Osteocyte (in vitro differentiated cells): ENCODE data around the gene LHFPL5. TPM values are rescaled to one million over a fixed set of nuclear protein-coding genes. Genes with fewer than 3 reads are reported as not detected.

Experiments
- DNase-seq: peaks from one replicate; pipeline ENCODE4 v3.0.0; 2021; ENCODE audit warnings: mixed read lengths; ENCODE audit not compliant: unreplicated experiment; ENCODE audit errors: extremely low spot score
- H3K27ac Mint-ChIP-seq: one replicate; pipeline ENCODE4 v1.8.0; 2021; ENCODE audit warnings: mild to moderate bottlenecking, mixed read lengths; ENCODE audit not compliant: unreplicated experiment
- H3K27me3 Mint-ChIP-seq: one replicate; pipeline ENCODE4 v1.8.0; 2021; ENCODE audit warnings: mixed read lengths; ENCODE audit not compliant: unreplicated experiment
- H3K36me3 Mint-ChIP-seq: one replicate; pipeline ENCODE4 v1.8.0; 2021; ENCODE audit warnings: mixed read lengths; ENCODE audit not compliant: unreplicated experiment
- H3K4me1 Mint-ChIP-seq: one replicate; pipeline ENCODE4 v1.8.0; 2021; ENCODE audit warnings: mixed read lengths; ENCODE audit not compliant: unreplicated experiment
- H3K4me3 Mint-ChIP-seq: one replicate; pipeline ENCODE4 v1.8.0; 2021; ENCODE audit warnings: mild to moderate bottlenecking, moderate library complexity, mixed read lengths; ENCODE audit not compliant: unreplicated experiment
- H3K9me3 Mint-ChIP-seq: one replicate; pipeline ENCODE4 v1.8.0; 2021; ENCODE audit warnings: mixed read lengths; ENCODE audit not compliant: unreplicated experiment
- CTCF ChIP-seq: fragments of 200-600 bp; sonication (generic); IDR thresholded peaks from 2 replicates; pipeline ENCODE4 v1.5.0; 2021; ENCODE audit warnings: antibody characterized with exemption, mild to moderate bottlenecking, moderate library complexity
- long read RNA-seq: library from polyadenylated mRNA; unstranded; transcript quantifications from one replicate; pipeline ENCODE4 v2.0.0, GENCODE V29; 2021
- total RNA-seq: library from RNA; stranded (reverse); gene quantifications from 2 replicates; pipeline ENCODE4 v1.2.1, GENCODE V29; 2021

The LHFPL5 gene
- not detected in 2 replicates for total RNA-seq
- long read RNA-seq: 0 reads

- Mint-ChIP-seq H3K27me3 (peaks cover 4% of the 10 kb centered on the region), H3K27ac (no peak within 1 kb of the TSS), H3K4me3 (peak within 1 kb of the TSS; percentile 60), H3K36me3 (no peaks in the 10 kb centered on the region), H3K4me1 (peaks cover 2% of the 10 kb centered on the region), H3K9me3 (no peaks in the 10 kb centered on the region)
- no peak for DNase-seq
- TF ChIP-seq CTCF: no peak
These were observed at the start of gene LHFPL5 for GRCh38 chr6:35804996-35805736. TSS of gene LHFPL5 (plus strand) at chr6:35805352. CDS start at chr6:35805671, 319 bp downstream.

GRCh38 chr6:35757456-35758123 is 47.6 kb upstream of the LHFPL5 start:
- no peaks in the 10 kb centered on the region for H3K4me1 Mint-ChIP-seq
- H3K27me3 Mint-ChIP-seq: peaks cover 32% of the 10 kb centered on the region
- peak; percentile 45 for TF ChIP-seq CTCF
- no peak overlapping the region for H3K27ac Mint-ChIP-seq
- H3K4me3 Mint-ChIP-seq: no peak overlapping the region
- DNase-seq: no peak
- no peaks in the 10 kb centered on the region for H3K9me3 Mint-ChIP-seq
- no peaks in the 10 kb centered on the region for H3K36me3 Mint-ChIP-seq

- Mint-ChIP-seq H3K36me3 (no peaks in the 10 kb centered on the region), H3K9me3 (no peaks in the 10 kb centered on the region), H3K4me3 (no peak overlapping the region), H3K27me3 (peaks cover 50% of the 10 kb centered on the region), H3K4me1 (peaks cover 4% of the 10 kb centered on the region), H3K27ac (no peak overlapping the region)
- TF ChIP-seq CTCF: no peak
- no peak for DNase-seq
These were observed 45.7 kb upstream of the LHFPL5 start for GRCh38 chr6:35759426-35759825.

GRCh38 chr6:35765739-35766138 is 39.4 kb upstream of the LHFPL5 start:
- no peak for TF ChIP-seq CTCF
- no peak overlapping the region for H3K4me3 Mint-ChIP-seq
- H3K27ac Mint-ChIP-seq: no peak overlapping the region
- H3K36me3 Mint-ChIP-seq: peaks cover 2% of the 10 kb centered on the region
- peaks cover 65% of the 10 kb centered on the region for H3K27me3 Mint-ChIP-seq
- no peaks in the 10 kb centered on the region for H3K9me3 Mint-ChIP-seq
- peaks cover 5% of the 10 kb centered on the region for H3K4me1 Mint-ChIP-seq
- DNase-seq: no peak

GRCh38 chr6:35769211-35769610 is 35.9 kb upstream of the LHFPL5 start:
- no peak overlapping the region for H3K27ac Mint-ChIP-seq
- H3K4me1 Mint-ChIP-seq: peaks cover 3% of the 10 kb centered on the region
- peaks cover 2% of the 10 kb centered on the region for H3K36me3 Mint-ChIP-seq
- no peak for TF ChIP-seq CTCF
- no peaks in the 10 kb centered on the region for H3K9me3 Mint-ChIP-seq
- peaks cover 48% of the 10 kb centered on the region for H3K27me3 Mint-ChIP-seq
- no peak for DNase-seq
- H3K4me3 Mint-ChIP-seq: no peak overlapping the region
